GM12878 (cell line): ENCODE data around the gene MALRD1. TPM values are rescaled to one million over a fixed set of nuclear protein-coding genes. Genes with fewer than 3 reads are reported as not detected.

Experiments
- ATAC-seq: fragments of 200-7000 bp; cut with Tn5 transposase; 3 replicates; pipeline ENCODE4 v1.9.1; 2020; ENCODE audit warnings: mild to moderate bottlenecking, moderate library complexity
- BruUV-seq: library from RNA; stranded (reverse); fragments of 400-500 nt; replicated peaks from 2 replicates; lab custom pipeline; 2021; lab: Mats Ljungman, UMichigan
- CTCF ChIA-PET: fragments of 300-600 bp; sonication (Branson Sonifier 250); formaldehyde crosslinking; extraction: SDS; loops from one replicate; lab custom pipeline; 2021; ENCODE audit warnings: inconsistent platforms; lab: Yijun Ruan, JAX
- POLR2A ChIA-PET: fragments of 350-600 bp; formaldehyde crosslinking; extraction: SDS; loops from one replicate; lab custom pipeline; 2021; ENCODE audit warnings: inconsistent platforms; lab: Charles Lee
- RAD21 ChIA-PET: fragments of 300-600 bp; sonication (Branson Sonifier 250); formaldehyde crosslinking; loops from one replicate; lab custom pipeline; 2023; ENCODE audit warnings: antibody characterized with exemption; ENCODE audit not compliant: unreplicated experiment; lab: Charles Lee
- SMC1A ChIA-PET: fragments of 300-600 bp; sonication (Branson Sonifier 250); formaldehyde crosslinking; loops from one replicate; lab custom pipeline; 2023; ENCODE audit not compliant: unreplicated experiment, uncharacterized antibody; lab: Charles Lee
- DNase-seq: peaks from one replicate; pipeline ENCODE4 v3.0.0-alpha.2; 2011; ENCODE audit warnings: low read depth, low spot score
- FAIRE-seq: peaks from 3 replicates; lab custom pipeline; 2011; peaks lifted over from hg19 to GRCh38; lab: Jason Lieb, UNC
- H2AFZ ChIP-seq: 2 replicates; pipeline ENCODE4 v1.6.0; 2011; ENCODE audit warnings: low read depth, low read length, control low read depth; ENCODE audit not compliant: control insufficient read depth
- H3K27ac ChIP-seq: 2 replicates; pipeline ENCODE4 v1.5.1; 2011; ENCODE audit warnings: control low read depth; ENCODE audit not compliant: control insufficient read depth, insufficient read depth
- H3K27me3 ChIP-seq, 2 experiments: replicated peaks in 1 of 2; 2 replicates each; pipeline versions ENCODE4 v1.6.0 to v1.6.1; 2011; ENCODE audit warnings: low read length in 1 of 2; ENCODE audit not compliant: control insufficient read depth in 2 of 2, insufficient read depth in 2 of 2
- H3K36me3 ChIP-seq, 2 experiments: 2 replicates each; pipeline ENCODE4 v1.5.1; 2011; ENCODE audit warnings: low read length in 1 of 2; ENCODE audit not compliant: control insufficient read depth in 2 of 2, insufficient read depth in 2 of 2
- H3K4me1 ChIP-seq: 2 replicates; pipeline ENCODE4 v1.6.1; 2011; ENCODE audit warnings: mild to moderate bottlenecking, low read length, moderate library complexity, mixed read lengths; ENCODE audit not compliant: control insufficient read depth, insufficient read depth
- H3K4me2 ChIP-seq: 2 replicates; pipeline ENCODE4 v1.6.0; 2011; ENCODE audit warnings: control low read depth; ENCODE audit not compliant: control insufficient read depth, insufficient read depth
- H3K4me3 ChIP-seq: fragments of 200-600 bp; sonication (generic); 2 replicates; pipeline ENCODE4 v1.5.1; 2016
- H3K79me2 ChIP-seq: 2 replicates; pipeline ENCODE4 v1.6.0; 2011; ENCODE audit warnings: low read length; ENCODE audit not compliant: control insufficient read depth, insufficient read depth
- H3K9ac ChIP-seq: 2 replicates; pipeline ENCODE4 v1.8.0; 2011; ENCODE audit warnings: low read length, control low read depth, mixed read lengths; ENCODE audit not compliant: control insufficient read depth, insufficient read depth
- H3K9me3 ChIP-seq: replicated peaks from 3 replicates; pipeline ENCODE4 v1.5.1; 2011; ENCODE audit warnings: mild to moderate bottlenecking, low read length; ENCODE audit not compliant: control insufficient read depth, insufficient read depth
- H4K20me1 ChIP-seq: 2 replicates; pipeline ENCODE4 v1.6.0; 2011; ENCODE audit not compliant: control insufficient read depth, insufficient read depth
- BCLAF1 ChIP-seq: fragments of 450-650 bp; IDR thresholded peaks from 2 replicates; pipeline ENCODE4 v1.6.1; 2017; ENCODE audit warnings: antibody characterized with exemption, mild to moderate bottlenecking, moderate library complexity
- BRCA1 ChIP-seq: IDR thresholded peaks from 2 replicates; pipeline ENCODE4 v1.6.1; 2011; ENCODE audit warnings: low read depth, low read length, improper control_type of control experiment
- EP300 ChIP-seq, 2 experiments: fragments of 150-350 bp in 1 of 2; IDR thresholded peaks; 2 replicates each; pipeline ENCODE4 v1.6.1; 2011 to 2012; ENCODE audit warnings: low read depth in 2 of 2, low read length in 2 of 2, borderline replicate concordance in 1 of 2, improper control_type of control experiment in 1 of 2, inconsistent platforms in 1 of 2; ENCODE audit not compliant: control insufficient read depth in 1 of 2
- ETV6 ChIP-seq, 2 experiments: fragments of 450-650 bp in 1 of 2; IDR thresholded peaks in 1 of 2; conservative IDR thresholded peaks in 1 of 2; 2 replicates each; pipeline ENCODE4 v1.6.1; 2014; ENCODE audit warnings: antibody characterized with exemption in 1 of 2, borderline replicate concordance in 1 of 2, low read depth in 1 of 2, mild to moderate bottlenecking in 1 of 2, moderate library complexity in 1 of 2
- FOS ChIP-seq: IDR thresholded peaks from 3 replicates; pipeline ENCODE4 v1.6.1; 2011; ENCODE audit warnings: borderline replicate concordance; ENCODE audit not compliant: insufficient read length; ENCODE audit errors: extremely low read depth
- JUNB ChIP-seq: IDR thresholded peaks from 2 replicates; pipeline ENCODE4 v1.6.1; 2016; ENCODE audit warnings: antibody characterized with exemption, mild to moderate bottlenecking
- MEF2A ChIP-seq: IDR thresholded peaks from 2 replicates; pipeline ENCODE4 v1.6.1; 2011; ENCODE audit warnings: low read depth, mild to moderate bottlenecking, low read length, moderate library complexity; ENCODE audit not compliant: insufficient read depth
- MLLT1 ChIP-seq: fragments of 450-650 bp; IDR thresholded peaks from 2 replicates; pipeline ENCODE4 v1.6.1; 2016; ENCODE audit warnings: mild to moderate bottlenecking
- NRF1 ChIP-seq: conservative IDR thresholded peaks from 2 replicates; pipeline ENCODE4 v1.6.1; 2011; ENCODE audit warnings: mild to moderate bottlenecking, low read depth, low read length, improper control_type of control experiment
- PAX8 ChIP-seq: fragments of 450-650 bp; IDR thresholded peaks from 2 replicates; pipeline ENCODE4 v1.6.1; 2017; ENCODE audit warnings: mild to moderate bottlenecking, moderate library complexity
- SIX5 ChIP-seq: IDR thresholded peaks from 2 replicates; pipeline ENCODE4 v1.6.1; 2011; ENCODE audit warnings: mild to moderate bottlenecking, low read depth, low read length, moderate library complexity; ENCODE audit not compliant: severe bottlenecking
- SREBF1 ChIP-seq: IDR thresholded peaks from 2 replicates; pipeline ENCODE4 v1.6.1; 2012; ENCODE audit warnings: mild to moderate bottlenecking, low read length
- STAT1 ChIP-seq: fragments of 450-650 bp; conservative IDR thresholded peaks from 2 replicates; pipeline ENCODE4 v1.6.1; 2014; ENCODE audit warnings: antibody characterized with exemption, mild to moderate bottlenecking
- TAF1 ChIP-seq: IDR thresholded peaks from 2 replicates; pipeline ENCODE4 v1.6.1; 2011; ENCODE audit warnings: mild to moderate bottlenecking, low read depth, low read length, borderline replicate concordance
- YY1 ChIP-seq: IDR thresholded peaks from 2 replicates; pipeline ENCODE4 v1.6.1; 2011; ENCODE audit warnings: low read depth, mild to moderate bottlenecking, low read length
- ZNF274 ChIP-seq: IDR thresholded peaks from one replicate; pipeline ENCODE4 v1.8.0; 2011; ENCODE audit not compliant: insufficient read length, insufficient read depth
- WGBS: methylation state at CpG from one replicate; pipeline ENCODE4 v1.1.6; 2016; ENCODE audit warnings: low lambda C conversion rate; ENCODE audit not compliant: insufficient replicate concordance, insufficient coverage; ENCODE audit errors: missing lambda C conversion rate; 5-methylcytosine and 5-hydroxymethylcytosine counted together
- in situ Hi-C: fragments of 300-500 bp; cut with MboI; formaldehyde crosslinking; loops from 9 replicates; pipeline ENCODE4 v1.14.3; 2018; ENCODE audit warnings: mixed read lengths
- intact Hi-C: fragments of 100-400 bp; cut with micrococcal nuclease; formaldehyde crosslinking; loops from one replicate; pipeline ENCODE4 v1.14.2; 2022; ENCODE audit not compliant: unreplicated experiment
- polyA plus RNA-seq, 11 experiments: library from polyadenylated mRNA; depleted of rRNA in 4 of 11; unstranded in 6 of 11; stranded (reverse) in 5 of 11; fragments of >200 nt; fragmentation: Nextera tagmentation in 4 of 11; fragmentation: Illumina TruSeq in 1 of 11; extraction: Ambion mirVana in 4 of 11; extraction: Trizol in 1 of 11; gene quantifications; 1 replicate in 1 of 11; 2 replicates in 10 of 11; pipeline versions ENCODE4 v1.2.1 to v1.2.3, GENCODE V29; 2011 to 2016; ENCODE audit warnings: inconsistent platforms in 2 of 11, missing spikeins in 2 of 11, low read depth in 1 of 11
- total RNA-seq, 4 experiments: library from RNA; depleted of rRNA in 3 of 4; stranded (reverse); fragments of >200 nt in 3 of 4; fragmentation: Illumina TruSeq in 1 of 4; extraction: Trizol in 1 of 4; gene quantifications; 2 replicates each; pipeline versions ENCODE4 v1.2.1 to v1.2.3, GENCODE V29; 2013 to 2021
- TF ChIP-seq, protein P1 (sequence below): fragments of 450-650 bp; IDR thresholded peaks from 2 replicates; pipeline ENCODE4 v1.6.1; 2017; ENCODE audit warnings: low read depth, mild to moderate bottlenecking, moderate library complexity

Gene MALRD1
- total and polyA plus RNA-seq, 10 of the 15 experiments (the other 5 are each of a cell fraction or from before 2014, with no cell fraction given) = 0.12 to 6.6 (median 0.26) TPM; not detected in 2

DNA sequence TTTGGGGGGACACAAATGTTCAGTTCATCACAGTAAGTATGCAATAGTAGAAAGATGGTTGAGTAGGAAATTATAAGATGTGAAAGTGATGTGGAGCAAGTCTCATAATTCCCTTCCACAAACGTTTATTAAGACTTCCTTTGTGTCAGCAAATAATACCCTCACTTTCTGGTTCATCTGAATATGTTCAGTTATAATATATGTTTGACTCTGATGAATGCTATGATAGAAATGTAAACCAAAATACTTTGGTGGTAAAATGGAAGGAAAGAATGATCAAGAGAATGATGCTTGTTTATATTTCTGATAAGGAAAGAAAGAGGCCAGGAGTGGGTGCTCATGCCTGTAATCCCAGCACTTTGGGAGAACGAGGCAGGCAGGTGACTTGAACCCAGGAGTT lies 655.9 kb downstream of the MALRD1 start:
- CTCF ChIA-PET = no interaction called here
- no peak for ATAC-seq
- intact Hi-C loops = no loop called here
- SMC1A ChIA-PET = no interaction called here
- Histone ChIP-seq H3K9ac (no peak overlapping the region), H3K4me3 (no peak overlapping the region), H3K36me3 (no peaks in the 10 kb centered on the region), H3K4me1 (no peaks in the 10 kb centered on the region), H3K4me2 (no peak overlapping the region), H3K27ac (no peak overlapping the region), H3K79me2 (no peaks in the 10 kb centered on the region), H3K27me3 (no peaks in the 10 kb centered on the region), H2AFZ (no peak overlapping the region), H4K20me1 (no peaks in the 10 kb centered on the region)
- RAD21 ChIA-PET = no interaction called here
- 0% methylated on average over 2 of the region's 2 CpGs for WGBS
- no TSS peak for BruUV-seq
- POLR2A ChIA-PET = no interaction called here
- FAIRE-seq = no peak
- TF ChIP-seq MEF2A (no peak), FOS (no peak), SREBF1 (no peak), TAF1 (no peak), EP300 (IDR thresholded peaks at IDR 0.05; ENCODE audit: borderline replicate concordance in 1 of 2, control insufficient read depth in 1 of 2, low read depth in 2 of 2, low read length in 2 of 2) (no peak), JUNB (no peak), ZNF274 (no peak), ETV6 (conservative IDR thresholded peaks at IDR 0.05 in 1 of 2, IDR thresholded peaks at IDR 0.05 in 1 of 2; ENCODE audit: borderline replicate concordance in 1 of 2, low read depth in 1 of 2) (no peak), YY1 (no peak), SIX5 (no peak), BRCA1 (no peak), PAX8 (no peak), MLLT1 (no peak), NRF1 (no peak), STAT1 (no peak), BCLAF1 (no peak)
- TF ChIP-seq, protein P1, sequence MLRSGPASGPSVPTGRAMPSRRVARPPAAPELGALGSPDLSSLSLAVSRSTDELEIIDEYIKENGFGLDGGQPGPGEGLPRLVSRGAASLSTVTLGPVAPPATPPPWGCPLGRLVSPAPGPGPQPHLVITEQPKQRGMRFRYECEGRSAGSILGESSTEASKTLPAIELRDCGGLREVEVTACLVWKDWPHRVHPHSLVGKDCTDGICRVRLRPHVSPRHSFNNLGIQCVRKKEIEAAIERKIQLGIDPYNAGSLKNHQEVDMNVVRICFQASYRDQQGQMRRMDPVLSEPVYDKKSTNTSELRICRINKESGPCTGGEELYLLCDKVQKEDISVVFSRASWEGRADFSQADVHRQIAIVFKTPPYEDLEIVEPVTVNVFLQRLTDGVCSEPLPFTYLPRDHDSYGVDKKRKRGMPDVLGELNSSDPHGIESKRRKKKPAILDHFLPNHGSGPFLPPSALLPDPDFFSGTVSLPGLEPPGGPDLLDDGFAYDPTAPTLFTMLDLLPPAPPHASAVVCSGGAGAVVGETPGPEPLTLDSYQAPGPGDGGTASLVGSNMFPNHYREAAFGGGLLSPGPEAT = no peak
- TF ChIP-seq, all 136 proteins: peak for 0
- no peaks in the 10 kb centered on the region for H3K9me3 ChIP-seq
- no peak for DNase-seq
- in situ Hi-C loops = no loop called here
